IPS-15b (cell line): Measurements from ENCODE around the gene PKNOX1.
"Not testable (repeated sequence)": the region's sequence is repeated elsewhere in the genome, so short reads cannot be mapped to it uniquely, and the experiment has no call there.

Experiments used
- H3K27me3 ChIP-seq: one replicate; pipeline ENCODE4 v1.6.1; 2013; ENCODE audit warnings: low read length; ENCODE audit not compliant: control insufficient read depth, insufficient read depth
- H3K36me3 ChIP-seq: one replicate; pipeline ENCODE4 v1.6.1; 2013; ENCODE audit warnings: low read length; ENCODE audit not compliant: control insufficient read depth, insufficient read depth
- H3K4me1 ChIP-seq: one replicate; pipeline ENCODE4 v1.6.1; 2013; ENCODE audit warnings: mild to moderate bottlenecking, low read length; ENCODE audit not compliant: control insufficient read depth, insufficient read depth
- H3K4me3 ChIP-seq: one replicate; pipeline ENCODE4 v1.5.1; 2013; ENCODE audit warnings: low read depth, low read length
- H3K9ac ChIP-seq: one replicate; pipeline ENCODE4 v1.6.1; 2013; ENCODE audit warnings: low read depth, mild to moderate bottlenecking, low read length
- H3K9me3 ChIP-seq: one replicate; pipeline ENCODE4 v1.6.1; 2013; ENCODE audit warnings: mild to moderate bottlenecking, low read length; ENCODE audit not compliant: control insufficient read depth, insufficient read depth

The PKNOX1 gene

GRCh38 chr21:42962380-42963007 is 11.9 kb upstream of the PKNOX1 start:
- Histone ChIP-seq H3K4me1 (peaks cover 8% of the 10 kb centered on the region), H3K9ac (no peak overlapping the region), H3K36me3 (no peaks in the 10 kb centered on the region), H3K9me3 (no peaks in the 10 kb centered on the region), H3K27me3 (no peaks in the 10 kb centered on the region), H3K4me3 (no peak overlapping the region)

DNA sequence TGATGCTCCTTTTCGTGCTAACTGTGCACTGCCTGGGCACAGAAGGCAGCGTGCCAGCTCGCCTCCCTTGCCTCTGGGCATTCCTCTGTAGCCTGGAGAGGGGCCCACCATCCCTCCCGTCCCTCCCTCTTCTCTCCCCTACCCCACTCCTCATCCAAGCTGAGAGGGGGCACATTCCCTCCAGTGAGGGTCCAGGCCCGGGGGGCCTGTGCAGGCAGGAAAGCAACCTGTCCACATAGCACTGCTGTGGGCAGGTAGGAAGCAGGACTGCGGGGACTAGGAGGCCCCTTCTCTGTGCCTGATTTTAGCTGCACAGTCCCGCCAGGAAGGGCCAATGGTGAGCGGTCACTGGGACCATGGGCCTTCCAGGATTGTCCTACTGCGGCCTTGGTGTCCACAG is 10.3 kb upstream of the PKNOX1 start:
- H3K4me3 ChIP-seq, result no peak overlapping the region
- H3K4me1 ChIP-seq, result peaks cover 3% of the 10 kb centered on the region
- no peaks in the 10 kb centered on the region for H3K9me3 ChIP-seq
- H3K27me3 ChIP-seq, result no peaks in the 10 kb centered on the region
- no peaks in the 10 kb centered on the region for H3K36me3 ChIP-seq
- no peak overlapping the region for H3K9ac ChIP-seq

DNA sequence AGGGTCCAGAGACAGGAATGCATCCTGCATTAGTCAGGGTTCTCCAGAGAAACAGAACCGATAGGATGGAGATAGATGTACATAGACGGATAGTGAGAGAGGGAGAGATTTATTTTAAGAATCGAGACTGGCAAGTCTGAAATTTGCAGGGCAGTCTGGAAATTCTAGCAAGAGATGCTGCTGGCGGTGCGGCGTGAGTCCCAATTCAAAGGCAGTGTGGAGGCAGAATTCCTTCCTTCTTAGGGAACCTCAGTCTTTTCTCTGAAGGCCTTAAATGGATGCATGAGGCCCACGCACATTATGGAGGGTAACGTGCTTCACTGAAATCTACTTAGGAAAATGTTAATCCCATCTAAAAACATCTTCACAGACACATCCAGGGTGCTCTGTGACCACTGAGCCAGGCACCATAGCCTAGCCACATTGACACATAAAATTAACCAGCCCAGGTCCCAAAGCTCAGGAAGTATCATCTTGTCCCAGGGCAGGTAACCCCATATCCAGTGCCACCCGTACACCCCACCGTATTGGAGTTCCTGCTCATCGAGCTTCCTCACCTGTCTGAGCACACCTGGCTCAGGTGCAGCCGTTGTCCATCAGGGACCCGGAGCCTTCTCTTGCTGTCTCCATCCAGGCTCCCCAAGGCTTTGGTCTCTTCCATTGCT is 9.7 kb upstream of the PKNOX1 start:
- H3K27me3 ChIP-seq, result no peaks in the 10 kb centered on the region
- H3K9ac ChIP-seq, result no peak overlapping the region

GRCh38 chr21:42965211-42965560 is 9.2 kb upstream of the PKNOX1 start:
- Histone ChIP-seq H3K27me3 (no peaks in the 10 kb centered on the region), H3K36me3 (no peaks in the 10 kb centered on the region), H3K4me1 (peaks cover 2% of the 10 kb centered on the region), H3K9ac (no peak overlapping the region), H3K4me3 (no peak overlapping the region), H3K9me3 (no peaks in the 10 kb centered on the region)

More for the DNA sequence above, 9.7 kb upstream of the PKNOX1 start:
- Histone ChIP-seq H3K9me3 (no peaks in the 10 kb centered on the region), H3K36me3 (no peaks in the 10 kb centered on the region), H3K4me3 (no peak overlapping the region), H3K4me1 (peaks cover 2% of the 10 kb centered on the region)

GRCh38 chr21:42967616-42968015 is 6.7 kb upstream of the PKNOX1 start:
- H3K36me3 ChIP-seq, H3K4me1 ChIP-seq, H3K27me3 ChIP-seq, H3K9ac ChIP-seq, H3K4me3 ChIP-seq, H3K9me3 ChIP-seq: not testable (repeated sequence)

- Histone ChIP-seq H3K9ac (no peak overlapping the region), H3K4me1 (peaks cover 9% of the 10 kb centered on the region), H3K27me3 (no peaks in the 10 kb centered on the region), H3K4me3 (no peak overlapping the region), H3K36me3 (no peaks in the 10 kb centered on the region), H3K9me3 (no peaks in the 10 kb centered on the region)
Observed at GRCh38 chr21:42969193-42969600, 5.2 kb upstream of the PKNOX1 start.

DNA sequence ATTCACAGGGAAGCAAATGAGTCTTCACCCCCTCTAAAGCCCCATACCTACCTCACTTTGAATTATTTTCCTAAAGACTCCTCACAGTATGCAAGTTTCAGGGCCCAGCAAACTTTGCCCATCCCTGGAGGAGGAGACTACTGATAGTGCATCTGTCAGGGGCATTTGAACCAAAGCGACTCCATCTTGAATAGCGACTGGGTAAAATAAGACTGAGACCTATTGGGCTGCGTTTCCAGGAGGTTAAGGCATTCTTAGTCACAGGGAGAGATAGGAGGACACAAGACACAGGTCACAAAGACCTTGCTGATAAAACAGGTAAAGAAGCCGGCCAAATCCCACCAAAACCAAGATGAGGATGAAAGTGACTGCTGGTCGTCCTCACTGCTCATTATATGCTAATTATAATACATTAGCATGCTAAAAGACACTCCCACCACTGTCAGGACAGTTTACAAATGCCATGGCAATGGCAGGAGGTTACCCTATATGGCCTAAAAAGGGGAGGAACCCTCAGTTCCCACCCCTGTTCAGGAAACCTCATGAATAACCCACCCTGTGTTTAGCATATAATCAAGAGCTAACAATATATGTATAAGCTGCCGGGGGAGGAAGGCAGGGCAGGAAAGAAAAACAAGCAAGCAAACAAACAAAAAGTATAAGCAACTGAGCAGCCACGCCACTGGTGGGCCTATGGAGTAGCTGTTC is 3.3 kb upstream of the PKNOX1 start:
- Histone ChIP-seq H3K9me3 (no peaks in the 10 kb centered on the region), H3K9ac (no peak overlapping the region), H3K36me3 (no peaks in the 10 kb centered on the region), H3K4me3 (no peak overlapping the region), H3K27me3 (no peaks in the 10 kb centered on the region), H3K4me1 (peaks cover 9% of the 10 kb centered on the region)

DNA sequence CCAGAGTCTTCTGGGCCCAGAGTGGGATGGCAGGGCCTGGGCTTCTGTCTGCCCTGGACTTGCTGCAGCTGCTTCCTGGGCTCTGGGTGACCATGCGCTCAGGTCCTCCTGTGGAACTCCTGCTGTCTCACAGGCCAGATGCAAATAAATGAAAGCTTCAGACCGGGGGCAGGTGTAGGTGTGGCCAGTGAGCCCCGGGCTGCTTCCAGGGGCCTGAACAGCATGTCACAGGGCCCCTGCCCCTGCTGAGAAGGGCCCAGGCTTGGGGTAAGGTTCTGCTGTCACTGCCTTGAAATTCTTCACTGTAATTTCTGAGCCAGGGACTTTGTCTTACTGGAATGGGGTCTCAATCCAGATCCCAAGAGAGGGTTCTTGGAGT is 2.5 kb upstream of the PKNOX1 start:
- Histone ChIP-seq H3K9me3 (no peaks in the 10 kb centered on the region), H3K4me3 (no peak overlapping the region), H3K27me3 (no peaks in the 10 kb centered on the region), H3K36me3 (peaks cover 2% of the 10 kb centered on the region), H3K4me1 (peaks cover 11% of the 10 kb centered on the region), H3K9ac (no peak overlapping the region)

DNA sequence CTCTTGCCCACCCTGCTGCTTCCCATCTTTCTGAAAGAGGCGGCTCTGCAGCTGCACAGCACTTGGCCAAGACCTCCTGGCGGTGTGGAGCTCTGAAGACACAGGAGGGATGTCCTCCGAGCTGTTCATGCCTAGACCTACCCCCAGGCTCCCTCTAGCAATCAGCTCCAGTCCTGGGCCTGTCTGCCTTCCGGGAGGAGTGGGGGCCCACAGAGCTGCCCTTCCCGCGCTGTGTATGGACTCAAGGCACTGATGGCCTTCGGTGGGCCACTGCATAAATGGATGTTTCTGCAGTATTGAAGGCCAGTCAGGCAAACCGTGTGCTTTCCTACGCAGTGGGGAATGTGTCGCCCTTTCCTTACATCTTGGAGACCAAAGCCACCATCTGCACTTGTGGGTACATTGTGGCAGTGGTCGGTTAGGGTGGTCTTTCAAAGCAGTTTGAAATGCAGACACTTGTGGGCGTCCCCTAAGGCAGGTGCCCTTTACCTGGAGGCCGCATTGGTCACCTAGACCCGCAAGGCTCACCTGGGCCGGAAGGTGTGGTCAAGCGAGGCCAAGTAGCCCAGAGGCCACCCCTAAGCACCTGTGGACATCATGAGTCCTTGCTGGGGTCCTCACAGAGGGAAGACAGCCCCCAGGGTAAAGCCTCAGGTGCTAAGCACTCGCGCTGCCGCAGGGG is 912 bp upstream of the PKNOX1 start:
- Histone ChIP-seq H3K36me3 (peaks cover 2% of the 10 kb centered on the region), H3K9ac (peak overlapping the region; percentile 76), H3K9me3 (no peaks in the 10 kb centered on the region), H3K4me1 (peaks cover 11% of the 10 kb centered on the region), H3K4me3 (peak overlapping the region; percentile 49), H3K27me3 (no peaks in the 10 kb centered on the region)

DNA sequence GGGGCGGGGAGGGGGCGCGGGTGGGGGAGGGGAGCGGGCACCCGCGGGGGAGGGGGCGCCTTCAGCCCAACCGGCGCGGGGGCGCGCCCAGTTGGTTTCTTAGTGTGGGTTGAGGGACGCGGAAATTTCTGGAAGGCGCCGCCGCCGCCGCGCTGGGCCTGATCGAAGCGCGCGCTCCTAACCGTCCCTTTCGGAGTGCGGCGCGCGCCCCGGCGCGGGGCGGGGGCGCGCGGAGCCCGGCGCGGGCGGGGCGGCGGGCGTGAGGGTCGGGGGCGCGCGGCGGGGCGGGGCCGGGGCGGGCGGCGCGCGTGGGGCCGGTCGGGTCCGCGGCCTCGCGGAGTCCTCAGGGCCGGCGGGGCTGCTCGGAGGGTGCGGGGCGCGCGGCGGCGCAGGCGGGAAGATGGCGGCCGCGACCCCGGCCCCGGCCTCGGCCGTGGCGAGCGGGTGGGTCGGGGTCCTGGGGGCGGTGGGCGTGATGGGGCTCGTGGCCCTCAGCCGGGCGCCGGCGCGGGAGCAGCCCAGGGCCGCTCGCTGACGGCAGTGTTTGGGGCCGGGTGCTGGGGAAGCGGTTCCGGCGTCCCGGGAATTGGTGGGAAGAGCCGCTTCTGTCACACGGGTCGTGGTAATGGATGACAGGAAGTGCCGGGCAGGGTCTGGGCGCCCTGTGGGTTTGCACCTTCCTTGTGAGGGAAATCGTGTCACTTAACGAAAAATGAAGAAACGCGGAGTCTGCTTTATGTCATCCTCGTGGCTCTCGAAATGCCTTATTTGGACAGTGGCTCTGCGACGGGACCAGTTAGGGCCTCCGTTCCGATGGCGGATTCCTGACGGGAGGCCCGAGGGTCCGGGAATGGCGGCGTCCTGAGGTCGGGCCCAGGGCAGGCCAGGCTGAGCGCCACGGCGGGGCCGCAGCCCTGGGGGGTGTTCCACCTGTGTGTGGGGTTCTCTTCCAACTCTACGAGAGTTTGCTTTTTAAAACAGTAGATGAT is 764 bp downstream of the PKNOX1 start:
- peaks cover 11% of the 10 kb centered on the region for H3K4me1 ChIP-seq
- H3K9me3 ChIP-seq, result no peaks in the 10 kb centered on the region
- H3K36me3 ChIP-seq, result peaks cover 2% of the 10 kb centered on the region
- peak overlapping the region; percentile 94 for H3K9ac ChIP-seq
- peak overlapping the region; percentile 89 for H3K4me3 ChIP-seq
- H3K27me3 ChIP-seq, result no peaks in the 10 kb centered on the region
